Smooth muscle cell (in vitro differentiated cells): ENCODE measurements around the gene CRYBB2. TPM values are rescaled to one million over a fixed set of nuclear protein-coding genes. Genes with fewer than 3 reads are reported as not detected.

Experiments used
- DNase-seq: peaks from one replicate; lab custom pipeline; 2025; ENCODE audit not compliant: unreplicated experiment; lab: John Stamatoyannopoulos, UW
- H2AFZ ChIP-seq: fragments of 200-600 bp; sonication (generic); 2 replicates; pipeline ENCODE4 v1.6.0; 2016; ENCODE audit warnings: antibody characterized with exemption, low read depth, mild to moderate bottlenecking
- H3F3A ChIP-seq: fragments of 200-600 bp; sonication (generic); 2 replicates; pipeline ENCODE4 v1.6.0; 2017; ENCODE audit warnings: antibody characterized with exemption, low read depth
- H3K27ac ChIP-seq: fragments of 200-600 bp; sonication (generic); 2 replicates; pipeline ENCODE4 v1.5.1; 2016; ENCODE audit warnings: low read depth, mild to moderate bottlenecking
- H3K27me3 ChIP-seq: fragments of 200-600 bp; sonication (generic); 2 replicates; pipeline ENCODE4 v1.6.1; 2016; ENCODE audit warnings: low read depth, mild to moderate bottlenecking
- H3K36me3 ChIP-seq: fragments of 200-600 bp; sonication (generic); 2 replicates; pipeline ENCODE4 v1.5.1; 2016; ENCODE audit warnings: low read depth
- H3K4me1 ChIP-seq: fragments of 200-600 bp; sonication (generic); 2 replicates; pipeline ENCODE4 v1.5.1; 2016; ENCODE audit warnings: low read depth
- H3K4me2 ChIP-seq: fragments of 200-600 bp; sonication (generic); 2 replicates; pipeline ENCODE4 v1.6.0; 2016; ENCODE audit warnings: mild to moderate bottlenecking
- H3K4me3 ChIP-seq: fragments of 200-600 bp; sonication (generic); 2 replicates; pipeline ENCODE4 v1.5.1; 2016; ENCODE audit warnings: mild to moderate bottlenecking
- H3K79me2 ChIP-seq: fragments of 200-600 bp; sonication (generic); 2 replicates; pipeline ENCODE4 v1.6.0; 2016; ENCODE audit warnings: low read depth, mild to moderate bottlenecking
- H3K9ac ChIP-seq: fragments of 200-600 bp; sonication (generic); 2 replicates; pipeline ENCODE4 v1.6.0; 2016; ENCODE audit warnings: low read depth
- H3K9me3 ChIP-seq: fragments of 200-600 bp; sonication (generic); replicated peaks from 2 replicates; pipeline ENCODE4 v1.5.1; 2016; ENCODE audit warnings: low read depth
- H4K20me1 ChIP-seq: fragments of 200-600 bp; sonication (generic); 2 replicates; pipeline ENCODE4 v1.6.0; 2016; ENCODE audit warnings: low read depth
- CTCF ChIP-seq: fragments of 200-600 bp; sonication (generic); IDR thresholded peaks from 2 replicates; pipeline ENCODE4 v1.5.1; 2017; ENCODE audit warnings: borderline replicate concordance, mild to moderate bottlenecking, antibody characterized with exemption; ENCODE audit not compliant: insufficient read depth, poor library complexity, severe bottlenecking
- WGBS: methylation state at CpG from one replicate; pipeline ENCODE4 v1.1.7; 2016; ENCODE audit warnings: low lambda C conversion rate; 5-methylcytosine and 5-hydroxymethylcytosine counted together
- polyA plus RNA-seq: library from polyadenylated mRNA; unstranded; fragments of >200 nt; fragmentation: Nextera tagmentation; extraction: Ambion mirVana; gene quantifications from 2 replicates; pipeline ENCODE4 v1.2.1, GENCODE V29; 2016
- total RNA-seq: library from RNA; depleted of rRNA; stranded (reverse); fragments of >200 nt; gene quantifications from 2 replicates; pipeline ENCODE4 v1.2.3, GENCODE V29; 2014

Gene CRYBB2
- total and polyA plus RNA-seq, 2 experiments from 2014 or later = not detected

- H2AFZ ChIP-seq = no peak overlapping the region
- H3K27me3 ChIP-seq = peaks cover 22% of the 10 kb centered on the region
- H4K20me1 ChIP-seq = no peaks in the 10 kb centered on the region
- no peaks in the 10 kb centered on the region for H3K4me1 ChIP-seq
- no peaks in the 10 kb centered on the region for H3K79me2 ChIP-seq
- no peak for DNase-seq
- H3K4me2 ChIP-seq = no peak overlapping the region
- no peak for TF ChIP-seq CTCF
- WGBS = 83% methylated on average over 2 of the region's 2 CpGs
- no peak overlapping the region for H3K4me3 ChIP-seq
- H3K9ac ChIP-seq = no peak overlapping the region
- no peaks in the 10 kb centered on the region for H3F3A ChIP-seq
- H3K36me3 ChIP-seq = no peaks in the 10 kb centered on the region
- H3K9me3 ChIP-seq = no peaks in the 10 kb centered on the region
- no peak overlapping the region for H3K27ac ChIP-seq
Measured at GRCh38 chr22:25216230-25216629, 3.2 kb upstream of the CRYBB2 start.

- H3F3A ChIP-seq = no peaks in the 10 kb centered on the region
- H3K4me1 ChIP-seq = no peaks in the 10 kb centered on the region
- no peak overlapping the region for H3K4me2 ChIP-seq
- H3K27me3 ChIP-seq = peaks cover 33% of the 10 kb centered on the region
- H3K9me3 ChIP-seq = no peaks in the 10 kb centered on the region
- H3K4me3 ChIP-seq = no peak overlapping the region
- no peaks in the 10 kb centered on the region for H3K79me2 ChIP-seq
- H3K9ac ChIP-seq = no peak overlapping the region
- no peak overlapping the region for H3K27ac ChIP-seq
- DNase-seq = no peak
- WGBS = 83% methylated on average over 4 of the region's 4 CpGs
- TF ChIP-seq CTCF = no peak
- H3K36me3 ChIP-seq = no peaks in the 10 kb centered on the region
- H2AFZ ChIP-seq = no peak overlapping the region
- no peaks in the 10 kb centered on the region for H4K20me1 ChIP-seq
Measured at GRCh38 chr22:25219948-25220442, 556 bp downstream of the CRYBB2 start.

GRCh38 chr22:25221790-25222189 is 2.4 kb downstream of the CRYBB2 start:
- Histone ChIP-seq H3K36me3 (no peaks in the 10 kb centered on the region), H3K4me2 (no peak overlapping the region)
- 84% methylated on average over 8 of the region's 8 CpGs for WGBS

More at GRCh38 chr22:25221790-25222189, 2.4 kb downstream of the CRYBB2 start:
- Histone ChIP-seq H3K27me3 (peaks cover 33% of the 10 kb centered on the region), H3K27ac (no peak overlapping the region), H2AFZ (no peak overlapping the region), H3K4me3 (no peak overlapping the region), H3K4me1 (no peaks in the 10 kb centered on the region), H3K79me2 (no peaks in the 10 kb centered on the region), H3K9me3 (no peaks in the 10 kb centered on the region), H4K20me1 (no peaks in the 10 kb centered on the region), H3K9ac (no peak overlapping the region), H3F3A (no peaks in the 10 kb centered on the region)
- DNase-seq = no peak
- no peak for TF ChIP-seq CTCF
